H1 (cell line): ENCODE measurements around the gene RRP1. TPM values are rescaled to one million over a fixed set of nuclear protein-coding genes. Genes with fewer than 3 reads are reported as not detected.

Source experiments
- CTCF ChIA-PET: fragments of 300-600 bp; sonication (Branson Sonifier 250); formaldehyde crosslinking; loops from one replicate; lab custom pipeline; 2021; ENCODE audit not compliant: partially characterized antibody; lab: Charles Lee
- POLR2A ChIA-PET: fragments of 300-600 bp; sonication (Branson Sonifier 250); formaldehyde crosslinking; loops from one replicate; lab custom pipeline; 2021; ENCODE audit warnings: inconsistent platforms; ENCODE audit not compliant: partially characterized antibody; lab: Charles Lee
- DNase-seq, 2 experiments: peaks; one replicate each; pipeline versions ENCODE4 v3.0.0 to v3.0.0-alpha.2; 2010 to 2022; ENCODE audit warnings: low spot score in 2 of 2, low read depth in 1 of 2, mixed read lengths in 1 of 2
- FAIRE-seq: peaks from 2 replicates; lab custom pipeline; 2011; peaks lifted over from hg19 to GRCh38; lab: Jason Lieb, UNC
- H2AFZ ChIP-seq: 2 replicates; pipeline ENCODE4 v1.8.1; 2012; ENCODE audit warnings: low read length, inconsistent platforms
- H2AK5ac ChIP-seq: 2 replicates; pipeline ENCODE4 v1.6.1; 2013; ENCODE audit warnings: low read depth, low read length
- H2BK120ac ChIP-seq: replicated peaks from 2 replicates; pipeline ENCODE3; 2013; ENCODE audit warnings: low read depth, low read length, inconsistent platforms
- H2BK12ac ChIP-seq: 2 replicates; pipeline ENCODE4 v1.6.1; 2013; ENCODE audit warnings: low read depth, low read length
- H2BK15ac ChIP-seq: 2 replicates; pipeline ENCODE4 v1.6.1; 2013; ENCODE audit warnings: low read length
- H2BK20ac ChIP-seq: 2 replicates; pipeline ENCODE4 v1.6.1; 2013; ENCODE audit warnings: low read length
- H2BK5ac ChIP-seq: 2 replicates; pipeline ENCODE4 v1.6.1; 2013; ENCODE audit warnings: low read depth, low read length
- H3K14ac ChIP-seq: 2 replicates; pipeline ENCODE4 v1.6.1; 2013; ENCODE audit warnings: inconsistent platforms; ENCODE audit not compliant: insufficient read length
- H3K18ac ChIP-seq: 2 replicates; pipeline ENCODE4 v1.6.1; 2013; ENCODE audit warnings: low read length; ENCODE audit errors: extremely low read depth
- H3K23ac ChIP-seq: 2 replicates; pipeline ENCODE4 v1.6.1; 2013; ENCODE audit warnings: inconsistent platforms; ENCODE audit not compliant: insufficient read length
- H3K23me2 ChIP-seq: 2 replicates; pipeline ENCODE4 v1.6.1; 2013; ENCODE audit warnings: low read depth, low read length
- H3K27ac ChIP-seq: 2 replicates; pipeline ENCODE4 v1.6.1; 2011; ENCODE audit warnings: low read depth, low read length, inconsistent platforms
- H3K27me3 ChIP-seq, 4 experiments: replicated peaks in 1 of 4; 1 replicate in 1 of 4; 2 replicates in 3 of 4; pipeline versions ENCODE4 v1.6.1 to v1.8.1; 2011 to 2013; ENCODE audit warnings: low read length in 3 of 4, mild to moderate bottlenecking in 3 of 4, inconsistent platforms in 2 of 4, mixed read lengths in 2 of 4, moderate library complexity in 1 of 4; ENCODE audit not compliant: control insufficient read depth in 3 of 4, insufficient read depth in 3 of 4; ENCODE audit errors: extremely low read depth in 1 of 4
- H3K36me3 ChIP-seq, 4 experiments: 2 replicates each; pipeline versions ENCODE4 v1.6.1 to v1.8.1; 2011 to 2013; ENCODE audit warnings: mild to moderate bottlenecking in 4 of 4, low read length in 3 of 4, moderate library complexity in 2 of 4, control low read depth in 1 of 4, inconsistent platforms in 1 of 4; ENCODE audit not compliant: insufficient read depth in 4 of 4, control insufficient read depth in 2 of 4
- H3K4ac ChIP-seq: replicated peaks from 2 replicates; pipeline ENCODE3; 2013; ENCODE audit warnings: low read length, low read depth, mixed read lengths, inconsistent platforms; ENCODE audit not compliant: insufficient read length
- H3K4me1 ChIP-seq, 4 experiments: replicated peaks in 1 of 4; 1 replicate in 1 of 4; 2 replicates in 3 of 4; pipeline versions ENCODE4 v1.6.1 to v1.8.1; 2011 to 2013; ENCODE audit warnings: low read length in 3 of 4, inconsistent platforms in 2 of 4, mixed read lengths in 1 of 4; ENCODE audit not compliant: insufficient read depth in 4 of 4, control insufficient read depth in 3 of 4
- H3K4me2 ChIP-seq, 2 experiments: 2 replicates each; pipeline versions ENCODE4 v1.6.1 to v1.8.1; 2011 to 2013; ENCODE audit warnings: low read depth in 2 of 2, low read length in 2 of 2, control low read depth in 1 of 2, inconsistent platforms in 1 of 2, mild to moderate bottlenecking in 1 of 2; ENCODE audit not compliant: insufficient read depth in 1 of 2
- H3K4me3 ChIP-seq, 4 experiments: fragments of 200-600, 300-600 bp in 1 of 4; sonication (generic), shearing (Covaris generic), sonication (Bioruptor Twin) in 1 of 4; 2 replicates each; pipeline versions ENCODE4 v1.5.1 to v1.8.1; 2011 to 2016; ENCODE audit warnings: low read length in 4 of 4, low read depth in 3 of 4, control low read depth in 2 of 4, inconsistent platforms in 2 of 4, mild to moderate bottlenecking in 2 of 4, mixed read lengths in 1 of 4, moderate library complexity in 1 of 4; ENCODE audit not compliant: insufficient read depth in 2 of 4; ENCODE audit errors: extremely low read depth in 1 of 4
- H3K56ac ChIP-seq: replicated peaks from 2 replicates; pipeline ENCODE3; 2013; ENCODE audit warnings: low read depth, mild to moderate bottlenecking, mixed read lengths, low read length, inconsistent platforms; ENCODE audit not compliant: insufficient read length
- H3K79me1 ChIP-seq: 2 replicates; pipeline ENCODE4 v1.6.1; 2013; ENCODE audit warnings: low read depth, low read length, control low read depth
- H3K79me2 ChIP-seq, 2 experiments: 2 replicates each; pipeline versions ENCODE4 v1.6.1 to v1.8.1; 2012 to 2013; ENCODE audit warnings: low read length in 2 of 2, mild to moderate bottlenecking in 2 of 2, inconsistent platforms in 1 of 2; ENCODE audit not compliant: insufficient read depth in 2 of 2, control insufficient read depth in 1 of 2
- H3K9ac ChIP-seq, 4 experiments: replicated peaks in 1 of 4; 1 replicate in 1 of 4; 2 replicates in 3 of 4; pipeline versions ENCODE4 v1.6.1 to v1.8.1; 2011 to 2013; ENCODE audit warnings: low read depth in 3 of 4, low read length in 3 of 4, control low read depth in 2 of 4, mild to moderate bottlenecking in 2 of 4, moderate library complexity in 2 of 4, inconsistent platforms in 1 of 4; ENCODE audit errors: extremely low read depth in 1 of 4
- H3K9me3 ChIP-seq, 2 experiments: 2 replicates each; pipeline versions ENCODE4 v1.6.1 to v1.8.1; 2012 to 2013; ENCODE audit warnings: mild to moderate bottlenecking in 2 of 2, moderate library complexity in 2 of 2, control low read depth in 1 of 2, inconsistent platforms in 1 of 2, low read depth in 1 of 2, low read length in 1 of 2, mixed read lengths in 1 of 2; ENCODE audit not compliant: insufficient read depth in 2 of 2
- H4K20me1 ChIP-seq, 2 experiments: replicated peaks in 1 of 2; 2 replicates each; pipeline versions ENCODE3 to v1.8.1; 2011 to 2013; ENCODE audit warnings: inconsistent platforms in 2 of 2, low read length in 2 of 2, mild to moderate bottlenecking in 1 of 2; ENCODE audit not compliant: insufficient read depth in 2 of 2, control insufficient read depth in 1 of 2
- H4K5ac ChIP-seq: 2 replicates; pipeline ENCODE4 v1.6.1; 2013; ENCODE audit warnings: low read length, low read depth, mixed read lengths, inconsistent platforms; ENCODE audit not compliant: insufficient read length
- H4K8ac ChIP-seq: 2 replicates; pipeline ENCODE4 v1.8.0; 2013; ENCODE audit warnings: mild to moderate bottlenecking, moderate library complexity, low read length, inconsistent platforms; ENCODE audit not compliant: insufficient read depth; ENCODE audit errors: extremely low read depth
- H4K91ac ChIP-seq: replicated peaks from 2 replicates; pipeline ENCODE3; 2013; ENCODE audit warnings: low read length, mixed read lengths, inconsistent platforms; ENCODE audit not compliant: insufficient read length
- BCL11A ChIP-seq, 2 experiments: IDR thresholded peaks; one replicate each; pipeline ENCODE4 v1.6.1; 2011; ENCODE audit warnings: low read depth in 2 of 2, low read length in 2 of 2, mild to moderate bottlenecking in 2 of 2
- CBX8 ChIP-seq: fragments of 300-800, 300-1000 bp; sonication (generic); IDR thresholded peaks from 2 replicates; pipeline ENCODE4 v1.7.1; 2016; ENCODE audit warnings: low read depth, low read length, borderline replicate concordance
- RFX5 ChIP-seq: IDR thresholded peaks from 2 replicates; pipeline ENCODE4 v1.6.1; 2011; ENCODE audit warnings: low read depth, low read length, improper control_type of control experiment, borderline replicate concordance
- SAP30 ChIP-seq: fragments of 300-600 bp; sonication (generic); IDR thresholded peaks from 2 replicates; pipeline ENCODE4 v1.7.1; 2012; ENCODE audit warnings: low read length, moderate library complexity, mild to moderate bottlenecking, inconsistent platforms; ENCODE audit not compliant: insufficient read depth, insufficient replicate concordance
- TAF7 ChIP-seq: optimal IDR thresholded peaks from 2 replicates; pipeline ENCODE3; 2011; ENCODE audit warnings: low read depth, mild to moderate bottlenecking, inconsistent platforms, low read length, moderate library complexity, borderline replicate concordance
- WGBS, 2 experiments: shearing (Covaris generic) in 1 of 2; methylation state at CpG; one replicate each; pipeline versions ENCODE4 v1.1.6 to v1.1.7; 2013 to 2015; ENCODE audit warnings: low lambda C conversion rate in 2 of 2, mixed read lengths in 2 of 2, inconsistent platforms in 1 of 2, low coverage in 1 of 2, missing lambda C conversion rate in 1 of 2; ENCODE audit not compliant: insufficient replicate concordance in 2 of 2, insufficient coverage in 1 of 2, insufficient read length in 1 of 2; ENCODE audit errors: extremely low coverage in 1 of 2, missing lambda C conversion rate in 1 of 2; 5-methylcytosine and 5-hydroxymethylcytosine counted together
- polyA plus RNA-seq, 7 experiments: library from polyadenylated mRNA; depleted of rRNA in 3 of 7; stranded (reverse) in 5 of 7; unstranded in 2 of 7; fragments of >200 nt in 5 of 7; fragments of 200-250 nt in 2 of 7; gene quantifications; 1 replicate in 5 of 7; 2 replicates in 1 of 7; 4 replicates in 1 of 7; pipeline versions ENCODE4 v1.2.1 to v1.2.3, GENCODE V29; 2011 to 2013; ENCODE audit warnings: missing spikeins in 2 of 7, mixed read lengths in 2 of 7
- total RNA-seq: library from RNA; stranded (reverse); fragmentation: NEBNext Ultra II Directional; extraction: Animal tissue kit (Norgen Biotek cat#: 25700); gene quantifications from 2 replicates; pipeline ENCODE4 v1.2.1, GENCODE V29; 2021

The RRP1 gene
- total and polyA plus RNA-seq, 2 of the 8 experiments (the other 6 are each of a cell fraction or from before 2014, with no cell fraction given) = 11.6 to 55.2 TPM

DNA sequence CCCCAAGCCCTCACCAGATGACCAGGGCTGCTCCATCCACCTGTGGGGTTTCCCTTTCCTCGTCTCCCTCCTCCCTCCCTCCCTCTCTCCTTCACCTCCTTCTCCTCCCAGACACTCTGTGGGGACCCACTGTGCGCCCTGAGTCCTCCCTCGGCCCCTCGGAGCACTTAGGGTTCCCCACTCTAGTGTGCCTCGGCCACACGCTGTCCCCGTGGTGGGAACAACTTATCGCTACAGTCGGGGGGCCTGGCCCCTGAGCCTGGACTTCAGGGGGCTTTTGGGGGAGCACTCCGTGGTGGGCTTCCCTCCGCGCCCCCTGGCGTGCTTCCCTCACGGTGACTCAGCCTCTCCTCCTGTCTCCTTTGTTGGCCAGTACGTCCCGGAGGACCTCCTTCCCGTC is 40.8 kb upstream of the RRP1 start:
- no peaks in the 10 kb centered on the region for H3K23me2 ChIP-seq
- DNase-seq (no peak), FAIRE-seq (no peak)
- ChIA-PET CTCF (interaction anchor here (1.2 to 1.4 kb wide), 2 partner anchors 17 to 29 kb away, joined by 3 read pairs; no protein-coding TSS in a partner anchor), POLR2A (interaction anchor here (1.6 to 3.8 kb wide), 4 partner anchors 8 to 25 kb away, joined by 5 to 15 read pairs (median 5); no protein-coding TSS in a partner anchor)
- H3K79me2 ChIP-seq = no peaks in the 10 kb centered on the region
- H3K23ac ChIP-seq = no peak overlapping the region
- no peaks in the 10 kb centered on the region for H3K4me1 ChIP-seq
- H3K4me3 ChIP-seq = no peak overlapping the region
- no peak overlapping the region for H3K4ac ChIP-seq
- no peak overlapping the region for H4K91ac ChIP-seq
- H3K79me1 ChIP-seq = peaks cover 4% of the 10 kb centered on the region; the same call in 1 of the 2 replicates
- no peak overlapping the region for H3K56ac ChIP-seq
- H3K27me3 ChIP-seq = no peaks in the 10 kb centered on the region
- H3K14ac ChIP-seq = no peak overlapping the region
- peaks cover 2 to 29% (median 20%) of the 10 kb centered on the region in 4 experiments for H3K36me3 ChIP-seq
- no peak overlapping the region for H2BK120ac ChIP-seq
- H2BK12ac ChIP-seq = no peak overlapping the region
- WGBS, 2 experiments = 94% methylated on average over 16 of the region's 17 CpGs; no CpG with 5 or more reads in 1 of the 2 experiments
- H4K5ac ChIP-seq = no peak overlapping the region
- no peak overlapping the region for H3K4me2 ChIP-seq
- H2AK5ac ChIP-seq = no peak overlapping the region
- H4K20me1 ChIP-seq = peaks cover 2 to 8% of the 10 kb centered on the region in 2 experiments
- H2AFZ ChIP-seq = no peak overlapping the region
- no peak overlapping the region for H3K27ac ChIP-seq
- H2BK20ac ChIP-seq = no peak overlapping the region
- H2BK15ac ChIP-seq = no peak overlapping the region
- no peak overlapping the region for H3K18ac ChIP-seq
- no peaks in the 10 kb centered on the region for H3K9me3 ChIP-seq
- H3K9ac ChIP-seq = no peak overlapping the region
- 0 out of 2 replicates have a peak overlapping the region, but pooled peaks have one; percentile 51 for H4K8ac ChIP-seq
- no peak overlapping the region for H2BK5ac ChIP-seq
- TF ChIP-seq SAP30 = no peak
- no peak for TF ChIP-seq BCL11A (IDR thresholded peaks at IDR 0.05; ENCODE audit: low read depth in 2 of 2, low read length in 2 of 2)
- TF ChIP-seq TAF7 = no peak
- TF ChIP-seq CBX8 = no peak
- TF ChIP-seq RFX5 = no peak
